ENCODE measurements around the gene TMED7. TPM values are rescaled to one million over a fixed set of nuclear protein-coding genes. Genes with fewer than 3 reads are reported as not detected.

Gene TMED7
- total RNA-seq, 1 donor from 2014 or later = 140 TPM

- no peak for DNase-seq (ENCODE audit: low read depth)
Measured at GRCh38 chr5:115627295-115627865, 1.5 kb upstream of the TMED7 start.

DNA sequence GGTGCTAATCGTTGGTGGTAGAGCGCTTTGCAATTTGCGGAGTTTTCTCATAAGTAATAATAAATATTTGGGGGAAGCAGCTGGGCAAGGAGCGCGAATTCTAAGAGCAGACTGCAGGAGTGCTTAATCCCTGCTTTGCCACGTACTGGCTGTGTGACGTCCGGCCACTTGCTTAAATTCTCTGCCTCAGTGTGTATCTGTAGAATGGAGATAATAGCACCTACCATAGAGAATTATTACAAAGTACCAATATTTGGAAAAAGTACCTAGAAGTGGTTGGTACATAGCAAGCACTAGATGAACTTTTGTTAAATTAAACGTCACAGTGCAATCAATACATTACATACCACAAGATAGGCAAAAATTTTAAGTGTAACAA lies 598 bp upstream of the TMED7 start:
- no peak for DNase-seq (ENCODE audit: low read depth)

- DNase-seq (ENCODE audit: low read depth) = no peak
Measured at GRCh38 chr5:115624994-115625393, 842 bp downstream of the TMED7 start.

GRCh38 chr5:115623658-115624057 lies 2.2 kb downstream of the TMED7 start:
- no peak for DNase-seq (ENCODE audit: low read depth)

DNA sequence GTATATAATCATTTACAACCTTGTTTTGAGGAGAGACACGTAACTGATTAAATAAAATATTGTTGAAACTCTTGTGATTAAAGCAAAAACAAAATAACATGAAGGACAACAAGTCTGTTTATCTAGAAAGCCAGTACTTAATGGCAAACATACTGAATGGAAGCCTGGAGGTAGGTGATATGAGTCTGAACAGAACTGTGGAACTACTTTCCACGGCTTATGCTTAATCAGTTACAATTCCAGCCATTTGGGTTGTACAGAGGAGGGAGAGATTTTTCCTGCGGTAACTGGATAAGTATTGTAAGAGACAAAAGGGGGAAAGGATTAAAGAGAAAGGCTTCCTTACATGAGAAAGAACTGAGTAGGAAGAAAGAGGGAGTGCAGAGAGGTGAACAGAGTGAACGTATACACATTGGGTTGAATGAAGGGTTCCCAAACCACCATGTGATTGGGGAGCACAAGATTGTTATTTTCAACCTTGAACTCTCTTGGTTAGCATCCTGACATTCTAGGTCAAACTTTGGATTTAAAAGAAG lies 4.4 kb downstream of the TMED7 start:
- no peak for DNase-seq (ENCODE audit: low read depth)

DNA sequence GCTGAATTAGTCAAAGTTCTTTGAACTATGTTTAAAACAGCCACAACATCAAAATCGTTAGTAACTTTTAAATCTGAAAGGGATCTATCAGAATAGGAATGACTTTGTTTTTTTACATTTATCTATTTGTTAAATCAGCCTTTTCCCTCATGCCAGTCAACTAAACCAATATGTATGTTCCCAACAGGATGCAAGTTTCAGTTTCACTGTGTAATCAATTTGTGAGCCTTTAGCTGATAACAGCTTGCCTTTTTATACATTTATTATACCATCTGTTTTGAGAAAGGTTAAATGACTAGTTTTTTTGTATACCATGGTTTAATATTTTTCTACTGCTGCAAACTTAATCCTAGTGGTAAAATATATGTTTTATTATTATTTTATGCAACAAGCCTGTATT lies 8.9 kb downstream of the TMED7 start:
- no peak for DNase-seq (ENCODE audit: low read depth)

DNA sequence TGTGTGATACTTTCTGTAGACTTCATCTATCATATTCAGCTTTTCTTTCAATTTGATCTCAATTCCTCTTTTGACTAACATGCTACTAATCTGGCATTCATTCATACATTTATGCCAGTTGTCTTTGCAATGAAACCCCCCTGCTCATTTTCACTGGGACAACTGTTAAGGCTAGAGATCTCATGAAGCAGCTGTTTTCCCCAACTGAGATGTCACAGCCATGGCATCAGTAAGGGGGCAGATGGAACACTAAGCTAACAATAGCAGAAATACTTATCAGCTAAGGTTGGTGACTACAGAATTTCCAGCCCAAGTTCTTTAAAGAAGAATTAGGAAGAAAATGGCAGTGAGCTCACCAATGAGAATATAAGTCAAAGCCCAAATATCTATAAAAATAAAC lies 9.4 kb downstream of the TMED7 start:
- DNase-seq (ENCODE audit: low read depth) = peak; percentile 73

GRCh38 chr5:115611873-115612272 lies 14.0 kb downstream of the TMED7 start:
- DNase-seq (ENCODE audit: low read depth) = no peak

GRCh38 chr5:115607935-115608334 lies 17.9 kb downstream of the TMED7 start:
- no peak for DNase-seq (ENCODE audit: low read depth)

- DNase-seq (ENCODE audit: low read depth) = no peak
Measured at GRCh38 chr5:115605436-115605835, 20.4 kb downstream of the TMED7 start.

GRCh38 chr5:115602591-115603125 lies 23.2 kb downstream of the TMED7 start:
- no peak for DNase-seq (ENCODE audit: low read depth)

DNA sequence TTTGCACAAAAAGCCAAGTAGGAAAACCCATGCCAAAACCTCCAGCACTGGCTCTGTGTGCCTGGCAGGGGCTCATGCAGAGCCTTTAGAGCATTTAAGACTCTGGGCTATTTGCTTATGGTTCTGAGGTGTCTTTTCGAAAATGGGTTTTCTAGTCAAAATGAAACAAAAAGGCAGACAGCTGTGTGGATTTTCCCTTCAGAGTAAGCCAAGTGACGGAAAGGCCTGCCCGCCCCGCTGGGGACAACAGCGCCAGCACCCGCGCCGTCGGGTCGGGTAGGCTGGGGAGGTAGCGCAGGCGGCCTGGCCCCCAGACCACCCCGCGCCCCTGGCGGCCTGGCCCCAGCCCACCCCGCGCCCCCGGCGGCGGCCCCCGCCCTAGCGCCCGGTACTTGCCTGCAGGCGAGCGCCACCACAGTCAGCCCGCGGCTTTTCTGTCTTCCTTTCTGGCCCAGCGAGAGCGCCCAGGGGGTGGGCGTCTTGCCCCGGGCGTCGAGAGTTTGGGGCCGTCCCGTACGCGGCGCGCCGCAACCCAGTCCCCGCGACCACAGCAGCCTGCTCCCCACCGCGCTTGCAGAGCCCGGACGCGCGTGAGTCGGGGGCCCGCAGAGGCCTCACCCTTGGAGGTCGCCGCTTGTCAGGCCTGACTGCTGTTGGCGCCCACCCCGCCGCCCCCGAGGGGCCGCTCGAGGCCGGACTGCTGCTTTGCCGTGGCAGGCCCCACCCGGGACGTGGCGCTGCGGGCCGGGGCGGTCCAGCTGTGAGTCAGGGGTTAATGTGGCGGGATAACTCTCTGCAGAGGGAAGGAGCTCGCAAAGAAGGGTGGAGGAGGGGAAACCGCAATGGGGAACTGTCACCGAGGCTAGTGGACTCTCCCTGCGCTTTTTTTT lies 23.9 kb downstream of the TMED7 start, which contains the start of gene TICAM2:
Gene TICAM2, minus strand, starts transcription at position 779 of the 890 bp plus-strand sequence. CDS start 21,223 bp downstream, outside the sequence.
- peak; percentile 82 for DNase-seq (ENCODE audit: low read depth)

GRCh38 chr5:115600766-115601165 lies 25.1 kb downstream of the TMED7 start:
- DNase-seq (ENCODE audit: low read depth) = no peak

GRCh38 chr5:115599924-115600323 lies 25.9 kb downstream of the TMED7 start:
- DNase-seq (ENCODE audit: low read depth) = no peak

DNA sequence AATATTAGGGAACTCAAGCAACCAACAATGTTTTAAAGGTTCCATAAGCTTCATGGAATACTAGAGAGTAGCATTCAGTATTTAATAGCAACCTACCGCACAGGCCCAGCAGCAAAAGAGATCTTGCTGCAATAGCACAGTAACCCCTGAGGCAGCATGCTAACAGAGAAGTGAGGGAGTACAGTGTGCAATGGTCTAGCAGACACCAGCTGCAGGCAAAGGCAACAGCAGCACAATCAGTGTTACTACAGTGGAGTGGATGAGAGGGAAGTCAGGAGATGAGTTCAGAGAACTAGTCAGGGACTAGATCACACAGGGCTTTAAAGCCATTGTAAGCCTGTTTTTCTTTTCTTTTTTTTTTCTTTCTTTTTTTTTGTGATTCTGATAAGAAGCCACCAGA lies 26.3 kb downstream of the TMED7 start:
- DNase-seq (ENCODE audit: low read depth) = peak; percentile 52

- peak; percentile 37 for DNase-seq (ENCODE audit: low read depth)
Measured at GRCh38 chr5:115594128-115595047, 31.4 kb downstream of the TMED7 start.

DNA sequence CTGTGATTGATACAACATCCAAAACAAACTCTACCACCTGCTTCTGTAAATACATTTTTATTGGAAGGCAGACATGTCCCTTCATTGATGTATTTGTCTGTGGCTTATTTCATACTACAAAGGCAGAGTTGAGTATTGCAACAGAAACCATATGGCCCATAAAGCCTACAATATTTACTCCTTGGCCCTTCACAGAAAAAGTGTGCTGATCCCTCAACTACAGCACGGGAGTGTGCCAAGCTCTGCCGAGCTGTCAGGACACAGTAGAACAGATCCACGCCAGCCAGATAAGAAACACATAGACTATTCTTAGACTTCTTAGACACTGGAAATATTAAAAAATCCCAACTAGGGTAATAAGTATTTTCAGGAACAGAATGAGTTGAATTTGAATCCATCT lies 36.8 kb downstream of the TMED7 start:
- no peak for DNase-seq (ENCODE audit: low read depth)

- DNase-seq (ENCODE audit: low read depth) = no peak
Measured at GRCh38 chr5:115588640-115589039, 37.2 kb downstream of the TMED7 start.

- DNase-seq (ENCODE audit: low read depth) = peak; percentile 50
Measured at GRCh38 chr5:115586525-115587146, 39.2 kb downstream of the TMED7 start.

DNA sequence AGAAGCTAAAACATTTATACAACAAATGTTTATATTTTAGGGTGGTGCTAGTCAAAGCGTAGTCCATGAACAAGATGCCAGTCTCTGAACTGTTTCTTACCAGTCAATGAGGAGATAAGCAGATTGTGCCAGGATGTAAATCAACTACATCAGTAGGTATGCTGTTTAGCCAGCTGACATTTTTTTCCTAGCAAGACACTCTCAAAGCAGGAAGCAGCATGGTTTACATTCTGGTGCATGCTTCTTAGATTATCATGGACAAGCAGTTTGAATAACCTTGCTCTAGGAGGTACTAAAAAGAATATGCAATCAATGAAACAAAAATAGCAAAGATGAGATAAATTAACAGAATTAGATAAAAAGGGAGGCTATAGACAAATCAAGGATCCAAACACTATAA lies 40.6 kb downstream of the TMED7 start:
- DNase-seq (ENCODE audit: low read depth) = no peak

DNA sequence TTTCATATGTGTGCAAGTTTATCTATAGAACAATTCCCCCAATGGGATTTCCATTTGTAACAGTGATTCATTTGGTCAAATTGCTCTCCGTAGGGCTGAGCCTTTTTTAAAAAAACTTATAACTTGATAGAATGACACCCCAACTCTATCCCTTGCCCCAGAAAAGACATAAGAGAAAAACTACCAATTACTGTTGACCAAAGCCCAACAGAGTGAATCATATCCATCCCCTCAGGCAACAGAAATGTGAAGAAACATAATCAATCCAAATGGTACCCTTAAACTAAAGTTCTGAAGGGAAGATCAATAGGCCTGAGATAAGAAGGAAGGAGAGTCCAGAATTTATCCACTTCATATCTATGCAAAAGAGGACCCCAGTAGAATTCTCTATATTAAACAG lies 41.3 kb downstream of the TMED7 start:
- DNase-seq (ENCODE audit: low read depth) = no peak
